Central memory CD4-positive, alpha-beta T cell (primary cell): ENCODE data around the gene SORCS2.

Source experiments
- DNase-seq: peaks from one replicate; pipeline ENCODE4 v3.0.0; 2022

Gene SORCS2

GRCh38 chr4:7542781-7543180 is 350.4 kb downstream of the SORCS2 start:
- DNase-seq: no peak

DNA sequence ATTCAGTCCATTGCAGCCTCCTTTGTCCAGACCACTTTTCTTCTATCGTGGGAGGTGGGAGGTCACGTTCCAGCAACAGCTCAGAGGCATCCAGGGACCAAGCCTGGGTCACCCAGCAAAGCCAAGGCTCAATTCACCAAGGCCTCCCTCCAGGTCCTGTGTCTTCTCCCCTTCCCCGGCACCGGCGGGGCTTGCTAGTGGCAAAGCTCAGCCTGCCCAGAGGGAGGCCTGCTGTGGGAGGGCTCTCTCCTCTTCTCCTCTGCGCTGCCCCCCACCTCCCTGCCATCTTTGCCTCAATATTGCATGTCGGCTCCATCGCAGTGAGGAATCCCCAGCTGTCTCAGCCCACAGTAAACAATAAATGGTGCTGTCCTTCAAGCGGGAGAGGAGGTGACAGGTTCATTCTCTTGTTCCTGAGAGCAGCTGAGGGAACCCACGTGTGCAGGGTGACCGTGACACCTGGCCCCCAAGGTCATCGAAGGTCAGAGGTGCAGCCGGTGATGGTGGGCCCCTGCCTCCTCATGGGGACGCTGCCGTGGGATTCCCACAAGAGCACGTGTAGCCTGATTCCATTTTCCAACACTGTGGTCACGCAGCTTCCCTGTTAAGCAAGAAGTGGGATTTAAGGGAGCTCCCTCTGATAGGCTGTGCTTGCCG is 353.9 kb downstream of the SORCS2 start:
- no peak for DNase-seq

DNA sequence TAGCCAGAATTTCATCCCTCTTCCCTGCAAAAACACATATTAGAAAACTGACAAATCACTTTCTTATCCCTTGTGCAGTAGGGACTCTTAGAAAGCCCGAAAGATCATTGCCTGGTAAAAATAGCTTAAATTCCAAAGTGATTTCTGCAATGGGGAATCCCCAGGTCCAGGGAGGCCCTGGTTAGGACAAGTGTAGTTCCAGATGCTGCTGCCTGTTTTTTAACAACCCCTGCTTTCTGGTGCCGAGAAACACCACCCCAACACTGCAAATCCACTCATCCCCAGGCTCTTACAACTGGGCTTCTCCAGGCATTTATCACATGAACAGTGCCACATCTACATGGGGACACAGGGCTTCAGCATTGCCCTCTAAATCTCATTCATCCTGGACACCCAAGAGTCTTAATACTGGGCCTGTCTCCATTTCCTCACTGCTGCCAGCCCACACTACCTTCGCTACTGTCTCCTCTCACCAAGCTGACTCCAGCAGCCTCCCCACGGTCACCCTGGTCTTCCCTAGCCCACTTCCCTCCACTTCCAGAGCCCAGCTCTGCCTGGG is 354.6 kb downstream of the SORCS2 start:
- no peak for DNase-seq

GRCh38 chr4:7547368-7548040 is 355.2 kb downstream of the SORCS2 start:
- DNase-seq: no peak

DNA sequence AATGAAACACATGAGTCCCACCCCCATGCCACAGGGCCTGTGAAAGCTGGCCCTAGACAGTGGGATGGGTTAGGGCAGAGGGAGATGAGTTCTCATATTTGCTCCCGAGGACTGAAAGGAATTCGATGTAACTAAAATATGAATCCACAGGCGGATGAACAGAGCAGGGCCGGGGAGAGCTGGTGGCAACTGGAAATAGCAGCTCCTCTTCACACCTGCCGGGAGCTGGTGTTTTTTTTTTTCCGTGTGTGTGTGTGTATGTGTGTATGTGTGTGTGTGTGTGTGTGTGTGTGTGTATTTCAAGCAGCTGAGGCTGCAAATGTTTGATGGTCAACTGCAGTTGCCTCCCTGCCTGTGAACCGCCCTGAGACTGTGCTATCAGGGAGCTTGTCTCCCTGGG is 357.5 kb downstream of the SORCS2 start:
- no peak for DNase-seq

DNA sequence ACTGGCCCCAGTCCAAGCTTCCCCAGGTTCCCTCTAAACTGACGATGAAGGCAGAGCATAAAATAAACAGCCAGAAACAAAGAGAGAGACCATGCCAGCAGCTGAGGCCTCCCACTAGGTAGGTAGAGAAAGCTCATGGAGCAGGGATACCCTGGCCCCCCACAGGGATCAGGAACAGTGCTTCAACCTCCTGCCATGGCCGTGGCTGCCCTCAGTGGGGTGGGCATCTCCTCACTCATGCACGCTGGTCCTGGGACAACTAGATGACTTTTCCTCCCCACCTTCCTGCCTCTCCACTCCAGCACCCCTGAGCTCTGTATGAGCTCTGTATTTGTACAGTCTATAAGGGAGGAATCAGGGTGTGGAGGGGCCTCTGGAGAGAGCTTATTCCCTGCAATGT is 360.1 kb downstream of the SORCS2 start:
- no peak for DNase-seq

- no peak for DNase-seq
Measured at GRCh38 chr4:7553280-7553679, 360.9 kb downstream of the SORCS2 start.

DNA sequence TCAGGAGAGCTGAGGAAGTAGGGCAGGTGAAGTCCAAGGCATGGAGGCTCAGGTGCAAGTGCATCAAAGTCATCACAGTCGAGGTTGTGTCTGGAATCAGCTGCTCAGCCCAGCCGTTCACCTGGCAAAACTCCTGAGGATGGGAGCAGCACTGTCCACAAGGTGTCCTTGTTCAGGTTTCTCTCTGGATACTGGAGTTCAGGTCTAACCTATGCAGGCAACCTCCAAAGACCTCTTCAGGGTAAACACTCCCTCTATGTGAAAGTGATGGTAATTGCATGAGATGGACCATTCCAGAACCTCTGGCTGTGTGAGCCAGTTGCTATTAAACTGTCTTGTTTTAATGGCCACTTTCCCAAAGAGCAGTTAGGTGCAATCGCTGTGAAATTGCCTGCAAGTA is 362.6 kb downstream of the SORCS2 start:
- DNase-seq: no peak

DNA sequence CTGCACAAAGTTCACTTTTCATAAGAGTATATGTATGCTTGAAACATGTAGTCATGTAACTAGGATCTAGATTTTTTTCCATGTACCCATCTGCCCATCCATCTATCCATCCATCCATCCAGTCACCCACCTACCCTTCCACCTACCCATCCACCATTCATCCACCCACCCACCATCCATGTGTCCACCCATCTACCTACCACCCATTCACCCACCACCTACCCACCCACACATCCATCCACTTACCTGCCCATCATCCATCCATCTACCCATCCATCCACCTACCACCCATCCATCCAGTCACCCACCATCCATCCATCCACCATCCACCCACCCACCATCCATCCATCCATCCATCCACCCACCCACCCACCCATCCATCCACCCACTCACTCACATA is 364.2 kb downstream of the SORCS2 start:
- DNase-seq: no peak

- no peak for DNase-seq
Measured at GRCh38 chr4:7557456-7557855, 365.1 kb downstream of the SORCS2 start.

- DNase-seq: no peak
Measured at GRCh38 chr4:7558436-7558835, 366.1 kb downstream of the SORCS2 start.

- DNase-seq: no peak
Measured at GRCh38 chr4:7559316-7559715, 367.0 kb downstream of the SORCS2 start.

DNA sequence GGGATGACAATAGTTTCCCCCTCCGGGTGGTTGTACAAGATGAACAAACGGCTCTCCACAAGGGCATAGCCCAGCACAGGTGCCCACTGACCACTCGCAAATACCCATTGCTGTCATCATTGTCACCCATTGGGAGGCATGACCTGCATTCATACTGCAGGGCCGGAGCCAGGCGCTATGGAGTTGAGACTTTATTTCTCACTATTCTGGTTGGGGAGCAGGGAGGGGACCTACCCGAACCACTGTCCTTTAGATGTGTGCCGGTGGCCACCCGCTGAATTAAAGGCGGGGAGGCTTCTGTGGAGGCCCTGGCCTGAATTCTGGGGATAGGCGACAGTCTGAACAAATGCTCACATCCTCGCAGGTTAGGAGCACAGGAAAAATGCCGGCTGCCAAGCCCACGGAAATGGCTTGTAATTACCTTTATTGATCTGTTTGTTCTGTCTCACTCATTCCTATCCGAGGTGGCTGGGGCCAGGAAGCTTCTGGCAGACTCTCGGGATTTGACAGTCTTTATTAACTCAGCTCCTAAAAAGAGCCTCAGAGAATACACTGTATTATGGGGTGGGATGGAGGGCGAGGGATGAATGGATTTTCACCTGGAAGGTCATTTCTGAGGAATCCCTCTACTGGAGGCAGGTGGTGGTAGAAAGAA is 367.5 kb downstream of the SORCS2 start:
- no peak for DNase-seq

DNA sequence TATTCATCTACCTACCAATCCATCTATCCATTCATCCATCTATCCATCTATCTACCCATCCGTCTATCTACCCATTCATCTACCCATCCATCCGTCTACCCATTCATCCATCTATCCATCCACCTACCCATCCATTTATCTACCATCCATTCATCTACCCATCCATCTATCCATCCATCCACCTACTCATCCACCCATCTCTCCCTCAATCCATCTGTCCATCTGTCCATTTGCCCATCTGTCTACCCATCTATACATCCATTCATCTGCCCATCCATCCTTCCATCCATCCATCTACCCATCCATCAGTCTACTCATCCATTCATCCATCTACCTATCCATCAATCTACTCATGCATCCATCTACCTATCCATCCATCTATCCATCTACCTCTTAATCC is 369.2 kb downstream of the SORCS2 start:
- no peak for DNase-seq

DNA sequence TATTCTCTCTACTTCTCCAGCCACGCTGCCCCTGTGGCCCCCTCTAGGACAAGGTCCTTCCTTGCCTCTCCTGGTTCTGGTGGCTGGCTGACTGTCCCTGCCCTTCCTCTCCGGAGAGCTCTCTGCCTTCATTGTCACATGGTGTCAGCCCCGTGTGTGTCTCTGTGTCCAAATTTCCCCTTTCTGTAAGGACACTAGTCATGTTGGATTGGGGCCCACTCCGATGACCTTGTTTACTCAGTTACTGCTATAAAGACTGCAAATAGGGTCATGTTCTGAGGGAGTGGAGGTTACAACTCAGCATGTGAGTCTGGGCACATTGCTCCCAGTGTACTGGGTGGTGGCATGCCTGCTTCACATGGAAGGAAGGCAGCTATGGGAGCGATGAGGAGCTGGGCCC is 371.9 kb downstream of the SORCS2 start:
- no peak for DNase-seq

DNA sequence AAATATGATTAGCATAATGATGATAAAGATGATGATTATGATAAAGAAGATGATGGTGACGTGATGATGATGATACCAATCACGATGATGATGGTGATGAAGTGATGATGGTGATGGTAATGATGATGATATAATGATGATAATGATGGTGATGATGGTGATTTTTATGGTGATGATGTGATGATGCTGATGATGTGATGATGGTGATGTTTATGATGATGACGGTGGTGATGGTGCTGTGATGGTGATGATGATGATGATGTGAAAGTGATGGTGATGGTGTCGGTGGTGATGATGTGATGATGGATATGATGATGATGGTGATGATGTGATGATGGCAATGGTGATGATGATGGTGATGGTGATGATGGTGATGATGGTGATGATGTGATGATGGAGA is 373.1 kb downstream of the SORCS2 start:
- no peak for DNase-seq

GRCh38 chr4:7569810-7570783 is 377.8 kb downstream of the SORCS2 start:
- DNase-seq: no peak

DNA sequence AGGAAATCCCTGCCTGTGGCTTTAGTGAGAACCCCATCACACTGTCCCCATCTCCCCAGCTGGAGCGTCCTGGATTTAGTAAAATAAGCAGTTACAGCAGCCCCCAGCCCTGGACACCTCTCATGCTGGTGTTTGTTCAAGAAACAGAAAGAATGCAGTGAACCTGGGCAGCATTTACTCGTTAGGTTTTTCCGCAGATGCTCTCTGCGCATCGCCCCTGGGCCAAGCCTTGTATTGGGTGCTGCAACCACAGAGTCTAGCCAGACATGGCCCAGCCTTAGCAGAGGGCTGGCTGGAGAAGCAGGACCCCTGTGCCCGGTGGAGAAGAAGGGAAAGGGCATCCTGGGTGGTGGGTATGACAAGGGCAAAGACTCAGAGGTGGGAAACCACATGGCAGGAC is 378.7 kb downstream of the SORCS2 start:
- no peak for DNase-seq

- DNase-seq: no peak
Measured at GRCh38 chr4:7571701-7572100, 379.4 kb downstream of the SORCS2 start.

GRCh38 chr4:7572894-7573293 is 380.6 kb downstream of the SORCS2 start:
- no peak for DNase-seq

DNA sequence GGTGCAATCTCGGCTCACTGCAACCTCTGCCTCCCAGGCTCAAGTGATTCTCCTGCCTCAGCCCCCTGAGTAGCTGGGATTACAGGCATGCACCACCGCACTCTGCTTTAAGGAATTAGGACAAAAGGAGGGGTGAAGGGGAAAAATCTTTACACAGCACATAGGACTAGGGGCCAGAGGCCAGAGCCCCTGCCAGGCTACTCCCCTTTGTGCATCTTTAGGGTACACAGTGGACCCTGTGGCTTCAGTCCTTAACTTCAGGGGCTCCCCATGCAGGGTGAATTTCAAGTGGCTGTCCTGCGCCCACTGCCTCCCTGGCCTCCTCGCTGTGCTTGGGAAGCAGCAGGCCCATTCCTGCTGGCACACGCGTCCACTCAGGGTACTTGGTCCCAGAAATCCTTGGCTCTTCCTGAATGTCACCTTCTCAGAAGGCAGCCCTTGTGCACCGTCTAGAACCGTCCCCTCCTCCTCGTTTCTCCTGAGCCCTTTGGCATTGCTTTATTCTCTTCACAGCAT is 381.3 kb downstream of the SORCS2 start:
- DNase-seq: no peak

GRCh38 chr4:7574287-7575014 is 382.1 kb downstream of the SORCS2 start:
- no peak for DNase-seq
